Astrocyte of the hippocampus (primary cell): Measurements from ENCODE around the gene CD300LD.
"Not testable (repeated sequence)": the region's sequence is repeated elsewhere in the genome, so short reads cannot be mapped to it uniquely, and the experiment has no call there.

Source experiments
- DNase-seq: peaks from one replicate; pipeline ENCODE4 v3.0.0; 2011; ENCODE audit warnings: low read depth, low spot score

Gene CD300LD

GRCh38 chr17:74606050-74606449, 14.0 kb upstream of the CD300LD start:
- DNase-seq = no peak

- peak; percentile 85 for DNase-seq
Measured at GRCh38 chr17:74605361-74605760, 13.3 kb upstream of the CD300LD start.

- no peak for DNase-seq
Measured at GRCh38 chr17:74604761-74605160, 12.7 kb upstream of the CD300LD start.

- no peak for DNase-seq
Measured at GRCh38 chr17:74604200-74604599, 12.1 kb upstream of the CD300LD start.

GRCh38 chr17:74603746-74604145, 11.7 kb upstream of the CD300LD start:
- no peak for DNase-seq

GRCh38 chr17:74603037-74603635, 11.1 kb upstream of the CD300LD start:
- no peak for DNase-seq

- DNase-seq = peak; percentile 52
Measured at GRCh38 chr17:74601944-74602572, 10.0 kb upstream of the CD300LD start.

GRCh38 chr17:74599448-74599939, 7.4 kb upstream of the CD300LD start:
- DNase-seq = no peak

- no peak for DNase-seq
Measured at GRCh38 chr17:74599023-74599399, 6.9 kb upstream of the CD300LD start.

GRCh38 chr17:74598346-74599022, 6.4 kb upstream of the CD300LD start:
- no peak for DNase-seq

GRCh38 chr17:74597069-74597790, 5.1 kb upstream of the CD300LD start:
- no peak for DNase-seq

- no peak for DNase-seq
Measured at GRCh38 chr17:74595037-74595750, 3.1 kb upstream of the CD300LD start.

- no peak for DNase-seq
Measured at GRCh38 chr17:74591503-74591902, 580 bp downstream of the CD300LD start.

- DNase-seq = no peak
Measured at GRCh38 chr17:74585711-74586110, 6.4 kb downstream of the CD300LD start.

GRCh38 chr17:74584292-74585060, 7.6 kb downstream of the CD300LD start:
- no peak for DNase-seq

- DNase-seq = no peak
Measured at GRCh38 chr17:74582633-74583032, 9.4 kb downstream of the CD300LD start.

GRCh38 chr17:74579900-74580299, 12.2 kb downstream of the CD300LD start:
- DNase-seq = no peak

GRCh38 chr17:74578979-74579378, 13.1 kb downstream of the CD300LD start:
- no peak for DNase-seq

GRCh38 chr17:74574489-74575142, 17.5 kb downstream of the CD300LD start:
- DNase-seq = no peak

GRCh38 chr17:74573635-74574034, 18.4 kb downstream of the CD300LD start:
- DNase-seq = not testable (repeated sequence)
